AG04450 (cell line): Measurements from ENCODE around the gene CUL7. TPM values are rescaled to one million over a fixed set of nuclear protein-coding genes. Genes with fewer than 3 reads are reported as not detected.
A peak's percentile ranks its signal among the peaks of the same experiment; 100 is the strongest.
"Not testable (repeated sequence)": the region's sequence is repeated elsewhere in the genome, so short reads cannot be mapped to it uniquely, and the experiment has no call there.

Experiments used
- CTCF ChIA-PET: fragments of 300-600, 350-600 bp; formaldehyde crosslinking; extraction: SDS; loops from one replicate; lab custom pipeline; 2022; ENCODE audit warnings: antibody characterized with exemption, inconsistent platforms; lab: Charles Lee
- POLR2A ChIA-PET: fragments of 350-600 bp; formaldehyde crosslinking; extraction: SDS; loops from one replicate; lab custom pipeline; 2021; ENCODE audit warnings: antibody characterized with exemption, inconsistent platforms; lab: Yijun Ruan, JAX
- DNase-seq: peaks from one replicate; pipeline ENCODE4 v3.0.0-alpha.2; 2011; ENCODE audit warnings: low read depth, low spot score
- H3K27ac ChIP-seq: one replicate; pipeline ENCODE4 v1.5.1; 2012; ENCODE audit warnings: low read depth, low read length, control low read depth
- H3K27me3 ChIP-seq: one replicate; pipeline ENCODE4 v1.6.0; 2012; ENCODE audit warnings: low read length; ENCODE audit not compliant: control insufficient read depth, insufficient read depth
- H3K4me3 ChIP-seq: 2 replicates; pipeline ENCODE4 v1.5.1; 2011; ENCODE audit warnings: mild to moderate bottlenecking, low read depth, low read length, control low read depth
- H3K9me3 ChIP-seq: 2 replicates; pipeline ENCODE4 v1.5.1; 2012; ENCODE audit warnings: low read length; ENCODE audit not compliant: control insufficient read depth, insufficient read depth
- polyA plus RNA-seq: library from polyadenylated mRNA; depleted of rRNA; stranded (reverse); fragments of >200 nt; gene quantifications from 2 replicates; pipeline ENCODE4 v1.2.3, GENCODE V29; 2011
- TF ChIP-seq, protein P1 (sequence below): IDR thresholded peaks from 2 replicates; pipeline ENCODE4 v1.5.1; 2011; ENCODE audit warnings: low read depth, low read length, control low read depth, inconsistent platforms

CUL7 gene
- polyA plus RNA-seq, 1 experiment = 37.5 TPM

DNA sequence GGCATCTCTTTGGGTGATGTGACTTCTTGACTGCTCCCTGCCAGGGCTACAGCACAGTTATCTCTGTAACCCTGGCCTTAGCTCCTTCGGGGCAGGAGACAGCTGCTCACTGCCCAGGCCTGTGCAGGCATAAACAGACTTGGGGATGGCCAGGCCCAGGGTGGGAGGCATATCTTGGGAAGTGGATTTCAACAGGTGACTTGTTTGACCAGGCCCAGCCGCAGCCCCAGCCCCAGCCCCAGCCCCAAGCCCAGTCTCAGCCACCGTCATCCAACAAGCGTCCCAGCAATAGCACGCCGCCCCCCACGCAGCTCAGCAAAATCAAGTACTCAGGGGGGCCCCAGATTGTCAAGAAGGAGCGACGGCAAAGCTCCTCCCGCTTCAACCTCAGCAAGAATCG is 47.4 kb downstream of the CUL7 start:
- POLR2A ChIA-PET = no interaction called here
- DNase-seq = no peak
- H3K9me3 ChIP-seq = no peaks in the 10 kb centered on the region; the same call in 1 of the 2 replicates
- H3K27me3 ChIP-seq = no peaks in the 10 kb centered on the region
- CTCF ChIA-PET = interaction anchor here (1.4 kb wide), 1 partner anchor 105 kb away, joined by 4 read pairs; no protein-coding TSS in a partner anchor
- no peak overlapping the region for H3K27ac ChIP-seq
- no peak overlapping the region for H3K4me3 ChIP-seq
- TF ChIP-seq, protein P1, sequence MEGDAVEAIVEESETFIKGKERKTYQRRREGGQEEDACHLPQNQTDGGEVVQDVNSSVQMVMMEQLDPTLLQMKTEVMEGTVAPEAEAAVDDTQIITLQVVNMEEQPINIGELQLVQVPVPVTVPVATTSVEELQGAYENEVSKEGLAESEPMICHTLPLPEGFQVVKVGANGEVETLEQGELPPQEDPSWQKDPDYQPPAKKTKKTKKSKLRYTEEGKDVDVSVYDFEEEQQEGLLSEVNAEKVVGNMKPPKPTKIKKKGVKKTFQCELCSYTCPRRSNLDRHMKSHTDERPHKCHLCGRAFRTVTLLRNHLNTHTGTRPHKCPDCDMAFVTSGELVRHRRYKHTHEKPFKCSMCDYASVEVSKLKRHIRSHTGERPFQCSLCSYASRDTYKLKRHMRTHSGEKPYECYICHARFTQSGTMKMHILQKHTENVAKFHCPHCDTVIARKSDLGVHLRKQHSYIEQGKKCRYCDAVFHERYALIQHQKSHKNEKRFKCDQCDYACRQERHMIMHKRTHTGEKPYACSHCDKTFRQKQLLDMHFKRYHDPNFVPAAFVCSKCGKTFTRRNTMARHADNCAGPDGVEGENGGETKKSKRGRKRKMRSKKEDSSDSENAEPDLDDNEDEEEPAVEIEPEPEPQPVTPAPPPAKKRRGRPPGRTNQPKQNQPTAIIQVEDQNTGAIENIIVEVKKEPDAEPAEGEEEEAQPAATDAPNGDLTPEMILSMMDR = no peak

GRCh38 chr6:43005844-43006243 is 47.8 kb downstream of the CUL7 start:
- POLR2A ChIA-PET = interaction anchor here (0.6 to 1.4 kb wide), 2 partner anchors 8 to 188 kb away, joined by 3 to 4 read pairs; partner anchors contain the start of genes KLHDC3 and MEA1
- H3K27ac ChIP-seq = no peak overlapping the region
- TF ChIP-seq, protein P1 = no peak
- CTCF ChIA-PET = interaction anchor here (1.4 kb wide), 1 partner anchor 105 kb away, joined by 4 read pairs; no protein-coding TSS in a partner anchor
- no peak for DNase-seq
- no peaks in the 10 kb centered on the region for H3K27me3 ChIP-seq
- H3K4me3 ChIP-seq = no peak overlapping the region
- no peaks in the 10 kb centered on the region; the same call in 1 of the 2 replicates for H3K9me3 ChIP-seq

DNA sequence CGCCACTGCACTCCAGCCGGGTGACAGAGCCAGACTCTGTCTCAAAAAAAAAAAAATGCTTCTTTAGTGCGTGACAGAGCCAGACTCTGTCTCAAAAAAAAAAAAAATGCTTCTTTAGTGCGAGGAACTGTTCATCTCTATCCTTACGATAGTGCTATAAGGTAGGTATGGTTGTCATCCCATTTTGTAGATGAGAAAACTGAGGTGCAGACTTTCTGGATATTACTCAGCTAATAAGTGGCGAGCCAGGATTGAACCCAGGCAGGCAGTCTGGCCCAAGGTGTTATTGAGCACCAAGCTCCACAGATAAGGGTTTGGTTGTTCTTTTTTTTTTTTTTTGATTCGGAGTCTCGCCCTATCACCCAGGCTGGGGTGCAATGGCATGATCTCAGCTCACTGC is 51.8 kb downstream of the CUL7 start:
- no peak for DNase-seq
- TF ChIP-seq, protein P1 = no peak
- CTCF ChIA-PET = no interaction called here

DNA sequence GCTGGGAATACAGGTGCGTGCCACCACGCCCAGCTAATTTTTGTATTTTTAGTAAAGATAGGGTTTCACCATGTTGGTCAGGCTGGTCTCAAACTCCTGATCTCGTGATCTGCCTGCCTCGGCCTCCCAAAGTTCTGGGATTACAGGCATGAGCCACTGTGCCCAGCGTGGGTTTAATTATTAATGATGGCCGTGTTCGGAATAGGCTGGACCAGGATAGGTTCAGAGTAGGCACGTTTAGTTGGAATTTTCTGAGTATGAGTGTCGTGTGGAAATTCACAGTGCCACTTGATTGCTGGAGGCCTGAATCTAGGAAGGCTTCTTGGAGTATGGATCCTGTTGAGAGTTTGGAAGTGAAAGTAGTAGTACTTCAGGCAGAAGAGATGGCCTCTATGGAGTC is 55.4 kb downstream of the CUL7 start:
- H3K9me3 ChIP-seq, H3K27me3 ChIP-seq, POLR2A ChIA-PET, CTCF ChIA-PET, H3K27ac ChIP-seq, H3K4me3 ChIP-seq, DNase-seq: not testable (repeated sequence)

More for the DNA sequence above, 51.8 kb downstream of the CUL7 start:
- no peaks in the 10 kb centered on the region for H3K27me3 ChIP-seq
- no peaks in the 10 kb centered on the region; the same call in 1 of the 2 replicates for H3K9me3 ChIP-seq
- POLR2A ChIA-PET = no interaction called here
- no peak overlapping the region for H3K27ac ChIP-seq
- no peak overlapping the region for H3K4me3 ChIP-seq

- Histone ChIP-seq H3K27ac (no peak overlapping the region), H3K27me3 (no peaks in the 10 kb centered on the region), H3K9me3 (no peaks in the 10 kb centered on the region), H3K4me3 (no peak overlapping the region)
- DNase-seq = no peak
- POLR2A ChIA-PET = no interaction called here
- TF ChIP-seq, protein P1 = peak; percentile 35
- CTCF ChIA-PET = interaction anchor here (1.0 to 1.1 kb wide), 4 partner anchors 10 to 67 kb away, joined by 3 to 7 read pairs (median 4); partner anchors contain the start of gene CNPY3
Observed at GRCh38 chr6:42996513-42996912, 57.1 kb downstream of the CUL7 start.
